ENCODE measurements around the gene ADGRE2.
"Not testable (repeated sequence)": the region's sequence is repeated elsewhere in the genome, so short reads cannot be mapped to it uniquely, and the experiment has no call there.

The ADGRE2 gene

DNA sequence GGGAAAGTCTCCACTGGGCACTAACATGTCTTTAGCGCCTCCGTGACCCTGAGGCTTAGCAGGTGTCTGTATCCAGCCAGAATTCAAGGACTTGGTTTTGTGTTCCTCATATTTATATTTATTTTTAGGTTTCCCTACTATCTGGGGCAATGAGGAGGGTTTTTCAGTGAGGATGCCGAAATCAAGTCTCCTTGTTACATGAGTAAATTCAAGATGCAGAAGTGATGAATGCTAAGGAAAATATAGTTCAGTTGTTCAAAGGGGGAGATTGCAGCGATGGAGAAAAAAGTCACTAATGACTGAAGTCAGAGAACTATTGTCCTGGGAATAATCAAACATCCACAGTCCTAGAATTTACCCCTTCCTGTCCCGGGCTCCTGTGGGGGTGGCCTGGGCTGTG lies 791 bp upstream of the ADGRE2 start:
- DNase-seq (ENCODE audit: low read depth, low spot score) = no peak

DNA sequence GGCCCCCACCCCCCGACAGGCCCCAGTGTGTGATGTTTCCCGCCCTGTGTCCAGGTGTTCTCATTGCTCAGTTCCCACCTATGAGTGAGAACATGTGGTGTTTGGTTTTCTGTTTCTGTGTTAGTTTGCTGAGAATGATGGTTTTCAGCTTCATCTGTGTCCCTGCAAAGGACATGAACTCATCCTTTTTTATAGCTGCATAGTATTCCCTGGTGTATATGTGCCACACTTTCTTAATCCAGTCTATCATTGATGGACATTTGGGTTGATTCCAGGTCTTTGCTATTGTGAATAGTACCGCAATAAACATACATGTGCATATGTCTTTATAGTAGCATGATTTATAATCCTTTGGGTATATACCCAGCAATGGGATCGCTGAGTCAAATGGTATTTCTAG lies 715 bp downstream of the ADGRE2 start:
- not testable (repeated sequence) for DNase-seq (ENCODE audit: low read depth, low spot score)

DNA sequence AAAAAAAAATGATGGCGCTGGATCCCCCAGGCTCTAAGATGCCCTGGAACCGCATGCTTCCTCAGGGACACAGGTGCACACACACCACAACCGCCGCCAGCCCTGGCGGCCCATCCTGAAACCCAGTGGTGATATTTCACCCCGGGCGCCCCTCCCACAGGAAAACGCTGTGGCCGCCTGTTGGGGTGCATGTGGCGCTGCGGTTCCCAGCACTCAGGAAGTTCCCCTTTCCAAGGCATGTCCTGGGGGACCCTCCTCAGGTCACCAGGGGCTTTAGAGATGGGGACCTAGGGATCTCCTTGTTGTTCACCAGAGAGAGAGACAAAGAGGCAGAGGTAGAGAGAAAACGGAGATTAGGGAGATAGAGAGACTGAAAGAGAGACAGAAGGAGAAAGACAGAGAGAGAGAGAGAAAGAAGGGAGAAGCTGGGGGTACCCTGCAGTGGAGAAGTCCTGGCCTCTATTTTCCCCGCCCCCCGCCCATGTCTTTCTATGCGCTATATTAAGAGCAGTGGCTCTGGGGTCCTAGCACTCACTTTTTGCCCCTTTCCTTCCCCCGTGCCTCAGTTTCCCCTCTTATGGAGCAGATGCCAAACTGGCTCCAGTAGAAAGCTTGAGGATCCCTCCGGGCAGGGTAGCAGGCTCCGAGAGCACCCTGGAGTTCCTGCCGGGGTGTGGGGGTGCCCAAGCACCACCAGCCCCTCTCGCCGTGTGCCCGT lies 2.3 kb downstream of the ADGRE2 start:
- no peak for DNase-seq (ENCODE audit: low read depth, low spot score)

DNA sequence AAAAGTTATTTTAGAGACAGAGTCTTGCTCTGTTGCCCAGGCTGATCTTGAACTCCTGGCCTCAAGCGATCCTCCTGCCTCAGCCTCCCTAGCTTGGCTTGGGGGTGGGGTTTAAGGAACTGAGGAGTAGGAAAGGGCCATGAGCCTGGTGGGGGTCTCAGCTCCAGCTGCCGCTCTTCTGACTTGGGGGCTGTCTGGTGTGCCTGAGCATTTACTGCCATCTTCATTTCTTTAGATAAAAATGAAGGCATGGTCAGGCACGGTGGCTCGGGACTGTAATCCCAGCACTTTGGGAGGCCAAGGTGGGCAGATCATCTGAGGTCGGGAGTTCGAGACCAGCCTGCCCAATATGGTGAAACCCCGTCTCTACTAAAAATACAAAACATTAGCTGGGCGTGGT lies 3.0 kb downstream of the ADGRE2 start:
- DNase-seq (ENCODE audit: low read depth, low spot score) = not testable (repeated sequence)

DNA sequence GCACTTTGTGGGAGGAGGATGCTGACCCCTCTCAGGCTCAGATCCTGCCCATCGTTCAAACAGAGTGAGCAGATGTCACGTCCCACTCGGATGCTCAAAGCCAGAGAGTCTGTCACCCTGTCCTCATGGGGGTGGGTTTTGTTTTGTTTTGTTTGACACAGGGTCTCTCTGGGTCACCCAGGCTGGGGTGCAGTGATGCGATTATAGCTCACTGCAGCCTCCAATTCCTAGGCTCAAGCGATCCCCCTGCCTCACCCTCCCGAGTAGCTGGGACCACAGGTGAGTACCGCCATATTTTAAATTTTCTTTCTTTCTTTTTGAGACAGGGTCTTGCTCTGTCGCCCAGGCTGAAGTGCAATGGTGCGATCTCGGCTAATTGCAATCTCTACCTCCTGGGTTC lies 4.0 kb downstream of the ADGRE2 start:
- DNase-seq (ENCODE audit: low read depth, low spot score) = no peak

DNA sequence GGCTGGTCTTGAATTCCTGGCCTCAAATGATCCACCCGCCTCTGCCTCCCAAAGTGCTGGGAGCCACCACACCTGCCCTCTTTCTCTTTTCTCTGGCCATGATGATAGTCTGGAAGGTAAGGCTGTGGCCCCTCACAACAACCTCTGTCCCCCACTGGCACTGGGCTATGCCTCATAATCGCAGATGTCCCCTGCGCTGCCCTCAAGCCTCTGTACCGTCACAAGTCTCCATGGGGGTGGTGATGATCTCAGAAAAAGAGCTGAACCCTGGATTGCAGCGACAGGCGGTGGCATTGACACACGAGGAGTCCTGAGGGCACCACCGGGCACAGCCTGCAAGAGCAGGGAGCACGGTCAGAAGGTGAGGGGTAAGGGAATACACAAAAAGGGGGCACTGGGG lies 4.6 kb downstream of the ADGRE2 start:
- not testable (repeated sequence) for DNase-seq (ENCODE audit: low read depth, low spot score)

DNA sequence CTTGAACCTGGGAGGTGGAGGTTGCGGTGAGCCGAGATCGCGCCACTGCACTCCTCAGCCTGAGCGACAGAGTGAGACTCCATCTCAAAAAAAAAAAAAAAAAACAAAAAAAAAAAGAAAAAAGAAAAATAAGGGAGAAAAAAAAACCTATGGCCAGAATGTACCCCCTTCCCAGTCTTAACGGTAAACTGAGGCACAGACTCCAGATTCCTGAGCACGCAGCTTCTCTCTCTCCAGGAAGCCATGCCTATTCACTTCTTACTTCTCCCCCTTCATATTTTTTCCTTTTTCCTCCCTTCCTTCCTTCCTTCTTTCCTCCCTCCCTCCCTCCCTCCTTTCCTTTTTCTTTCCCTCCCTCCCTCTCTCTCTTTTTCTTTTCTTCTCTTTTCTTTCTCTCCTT lies 5.4 kb downstream of the ADGRE2 start:
- no peak for DNase-seq (ENCODE audit: low read depth, low spot score)

DNA sequence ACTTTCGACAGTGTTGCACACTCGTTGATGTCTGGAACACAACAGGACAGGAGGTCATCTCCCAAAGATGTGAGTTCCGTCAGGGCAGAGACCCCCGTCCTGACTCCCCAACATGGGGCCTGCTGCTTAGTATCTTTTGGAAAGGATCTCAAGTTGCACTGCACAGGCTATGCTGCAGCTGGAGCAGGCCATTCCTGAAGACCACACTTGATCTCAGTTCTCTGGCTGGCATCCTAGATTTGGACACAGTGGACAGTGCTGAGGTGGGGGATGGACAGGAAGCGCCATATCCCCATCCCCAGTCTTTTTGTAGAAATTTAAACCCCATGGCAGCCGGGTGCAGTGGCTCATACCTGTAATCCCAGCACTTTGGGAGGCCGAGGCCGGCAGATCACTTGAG lies 5.9 kb downstream of the ADGRE2 start:
- no peak for DNase-seq (ENCODE audit: low read depth, low spot score)

DNA sequence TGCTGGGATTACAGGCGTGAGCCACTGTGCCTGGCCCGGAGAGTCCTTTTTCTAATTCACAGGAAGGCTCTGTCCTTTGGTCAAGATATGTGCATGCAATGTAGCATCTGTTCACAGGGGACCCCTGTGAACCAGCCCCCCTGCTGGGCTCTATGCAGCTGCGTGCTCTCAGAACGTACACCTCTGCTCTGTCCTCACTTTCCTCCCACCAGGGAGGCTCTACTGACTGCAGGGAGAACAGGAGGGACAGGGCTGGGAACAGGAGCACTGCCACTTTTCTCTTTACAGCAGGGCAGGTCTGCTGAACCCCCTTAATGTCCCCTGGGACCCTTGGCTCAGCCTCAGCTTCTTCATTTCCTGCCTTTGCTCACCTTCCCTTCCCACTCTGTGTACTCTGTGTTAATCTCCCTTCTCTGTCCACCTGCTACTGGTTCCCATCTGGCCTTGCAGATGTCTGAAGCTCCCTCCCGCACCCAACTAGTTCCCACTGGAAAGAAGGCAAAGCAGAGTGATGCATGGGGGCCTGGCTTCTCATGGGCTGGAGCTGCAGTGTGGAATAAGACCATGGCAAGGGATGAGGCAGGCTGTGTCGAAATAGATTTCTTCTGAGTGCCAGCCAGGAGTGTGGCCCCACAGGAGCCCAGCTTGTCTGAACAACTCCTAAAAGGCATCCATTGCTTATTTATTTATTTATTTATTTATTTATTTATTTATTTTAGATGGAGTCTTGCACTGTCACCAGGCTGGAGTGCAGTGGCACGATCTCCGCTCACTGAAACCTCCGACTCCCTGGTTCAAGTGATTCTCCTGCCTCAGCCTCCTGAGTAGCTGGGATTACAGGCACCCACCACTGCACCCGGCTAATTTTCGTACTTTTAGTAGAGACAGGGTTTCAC lies 7.2 kb downstream of the ADGRE2 start:
- DNase-seq (ENCODE audit: low read depth, low spot score) = no peak

DNA sequence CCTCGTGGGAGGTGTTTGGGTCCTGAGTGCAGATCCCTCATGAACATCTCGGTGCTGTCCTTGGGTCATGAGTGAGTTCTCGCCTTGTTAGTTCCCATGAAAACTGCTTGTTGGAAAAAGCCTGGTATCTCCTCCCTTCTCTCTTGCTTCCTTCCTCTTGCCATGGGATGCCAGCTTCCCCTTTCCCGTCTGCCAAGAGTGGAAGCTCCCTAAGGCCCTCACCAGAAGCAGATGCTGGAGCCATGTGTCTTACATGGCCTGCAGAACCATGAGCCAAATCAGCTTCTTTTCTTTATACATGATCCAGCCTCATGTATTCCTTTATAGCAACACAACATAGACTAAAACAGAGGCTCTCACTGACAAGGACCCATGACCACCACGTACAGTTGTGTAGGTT lies 8.2 kb downstream of the ADGRE2 start:
- no peak for DNase-seq (ENCODE audit: low read depth, low spot score)

DNA sequence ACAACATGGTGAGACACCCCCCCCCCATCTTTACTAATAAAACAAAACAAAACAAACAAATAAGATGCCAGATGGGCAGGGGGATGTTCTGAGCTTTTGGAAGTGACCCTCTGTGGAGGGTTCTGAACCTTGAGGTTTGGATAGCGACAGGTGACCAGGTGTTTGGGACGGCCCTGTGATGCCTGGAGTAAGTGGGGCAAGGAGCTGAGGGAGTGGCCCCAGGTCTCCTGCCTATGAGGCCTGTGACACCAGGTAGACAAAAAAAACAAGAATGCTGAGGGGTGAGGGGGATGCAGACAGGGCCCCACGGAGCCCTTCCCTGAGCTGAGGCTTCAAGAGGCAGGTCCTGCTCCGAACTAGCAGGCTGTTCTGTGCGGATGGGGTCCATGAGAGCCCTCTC lies 9.2 kb downstream of the ADGRE2 start:
- DNase-seq (ENCODE audit: low read depth, low spot score) = no peak

DNA sequence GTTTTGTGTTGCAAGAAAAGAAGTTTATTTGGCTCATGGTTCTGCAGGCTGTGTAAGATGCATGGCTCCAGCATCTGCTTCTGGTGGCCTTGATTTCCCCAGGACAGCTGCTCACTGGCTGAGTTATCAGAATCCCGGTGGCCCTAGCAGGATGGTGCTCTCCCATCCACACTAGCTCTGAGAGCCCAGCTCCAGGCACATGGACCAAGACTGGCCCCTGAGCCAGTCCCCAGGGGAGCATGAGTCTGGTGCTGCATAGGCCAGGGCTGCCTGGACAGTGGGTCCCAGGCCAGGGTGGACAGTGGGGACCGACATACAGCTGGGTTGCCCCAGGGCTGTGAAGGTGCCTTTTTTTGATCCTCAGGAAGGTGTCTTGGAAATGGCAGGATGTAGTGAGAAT lies 10.4 kb downstream of the ADGRE2 start:
- DNase-seq (ENCODE audit: low read depth, low spot score) = no peak

DNA sequence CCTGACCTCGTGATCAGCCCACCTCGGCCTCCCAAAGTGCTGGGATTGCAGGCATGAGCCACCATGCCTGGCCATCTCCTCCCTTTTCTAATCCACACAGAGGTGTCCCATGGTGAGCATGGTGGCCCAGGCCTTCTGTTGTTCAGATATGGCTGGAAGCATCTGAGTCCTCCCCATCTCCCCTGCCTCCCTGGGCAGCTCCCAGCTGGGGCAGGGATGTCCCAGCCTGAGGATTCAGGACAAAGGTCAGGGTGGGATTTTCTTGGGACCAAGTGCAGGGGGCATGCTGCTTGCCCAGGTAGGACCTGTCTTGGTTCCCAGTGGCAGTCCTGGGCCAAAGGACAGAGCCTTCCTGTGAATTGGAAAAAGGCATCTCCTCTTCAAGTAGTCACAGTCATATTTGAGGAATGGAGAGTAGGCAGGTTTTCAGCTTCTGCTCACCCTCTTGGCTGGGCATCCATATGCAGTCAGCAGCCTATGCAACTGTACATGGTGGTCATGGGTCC lies 10.8 kb downstream of the ADGRE2 start:
- DNase-seq (ENCODE audit: low read depth, low spot score) = no peak

DNA sequence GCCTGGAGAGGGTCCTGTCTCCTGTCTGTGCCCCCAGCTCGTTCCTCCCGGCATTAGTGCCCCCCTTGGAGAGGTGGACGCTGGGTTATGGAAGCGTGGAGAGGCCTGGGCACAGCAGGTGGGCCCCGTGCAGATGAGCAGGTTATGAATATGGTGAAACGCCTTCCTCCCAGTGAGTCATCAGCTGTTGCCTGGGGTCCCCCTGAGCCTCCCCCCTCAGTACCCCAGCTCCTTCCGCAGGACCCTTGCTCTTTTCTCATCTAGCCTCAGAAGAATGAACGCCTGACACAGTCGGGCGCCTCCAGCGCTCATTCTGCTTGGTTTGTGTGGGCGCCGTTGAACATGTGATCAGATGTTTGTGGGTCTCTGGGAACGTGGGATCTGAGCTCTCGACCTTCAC lies 12.5 kb downstream of the ADGRE2 start:
- DNase-seq (ENCODE audit: low read depth, low spot score) = not testable (repeated sequence)

DNA sequence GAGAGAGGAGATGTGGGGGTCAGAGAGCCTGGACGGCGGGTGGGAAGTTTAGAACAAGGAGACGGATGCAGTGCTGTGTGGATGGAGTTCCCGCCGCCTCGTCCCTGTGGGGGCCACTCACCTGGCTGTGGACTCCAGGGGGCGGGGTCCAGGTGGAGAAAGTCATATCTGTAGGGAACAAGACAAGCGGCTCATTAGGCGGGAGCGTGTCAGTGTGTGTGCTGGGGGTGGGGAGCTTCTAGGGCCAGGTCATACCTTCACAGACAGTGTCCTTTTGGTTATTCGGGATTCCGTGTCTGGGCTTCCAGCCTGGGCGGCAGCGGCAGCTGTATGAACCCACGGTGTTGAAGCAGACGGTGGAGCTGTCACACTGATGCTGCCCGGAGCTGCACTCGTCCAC lies 13.0 kb downstream of the ADGRE2 start:
- DNase-seq (ENCODE audit: low read depth, low spot score) = not testable (repeated sequence)

DNA sequence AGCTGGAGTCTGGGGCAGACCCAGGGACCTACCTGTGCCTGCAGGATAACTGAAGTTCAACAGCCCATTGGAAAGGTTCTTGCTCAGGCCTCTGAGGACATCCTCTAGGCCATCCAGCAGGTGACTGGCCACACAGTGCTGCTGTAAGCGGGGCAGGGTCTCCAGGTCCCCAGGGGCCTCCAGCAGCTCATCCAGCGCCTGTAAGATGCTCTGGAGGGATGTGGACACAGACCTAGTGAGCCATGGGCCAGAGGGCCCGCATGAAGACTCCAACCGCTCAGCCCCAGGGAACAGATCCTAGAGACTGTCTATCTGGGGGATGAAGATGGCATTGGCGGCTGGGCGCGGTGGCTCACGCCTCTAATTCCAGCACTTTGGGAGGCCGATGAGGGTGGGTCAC lies 14.0 kb downstream of the ADGRE2 start:
- no peak for DNase-seq (ENCODE audit: low read depth, low spot score)

DNA sequence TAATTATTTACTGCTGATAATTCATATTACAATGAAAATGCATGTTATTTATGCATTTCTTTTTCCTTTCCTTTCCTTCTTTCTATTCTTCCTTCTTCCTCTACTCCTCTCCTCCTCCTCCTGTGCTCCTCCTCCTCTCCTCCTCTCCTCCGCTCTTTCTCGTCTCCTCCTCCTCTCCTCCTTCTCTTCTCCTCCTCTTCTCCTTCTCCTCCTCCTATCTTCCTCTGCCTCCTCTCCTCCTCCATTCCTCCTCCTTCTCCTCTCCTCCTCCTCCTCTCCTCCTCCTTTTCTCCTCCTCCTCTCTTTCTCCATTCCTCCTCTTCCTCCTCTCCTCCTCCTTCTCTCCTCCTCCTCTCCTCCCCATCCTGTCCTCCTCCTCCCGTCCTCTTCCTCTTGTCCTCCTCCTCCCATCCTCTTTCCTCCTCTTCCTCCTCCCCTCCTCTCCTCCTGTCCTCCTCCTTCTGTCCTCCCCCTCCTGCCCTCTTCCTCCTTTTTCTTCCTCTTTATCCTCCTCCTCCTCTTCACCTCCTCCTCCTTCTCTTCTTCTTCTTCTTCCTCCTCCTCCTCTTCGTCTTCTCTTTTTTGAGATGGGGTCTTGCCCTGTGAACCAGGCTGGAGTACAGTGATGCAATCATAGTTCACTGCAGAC lies 14.7 kb downstream of the ADGRE2 start:
- no peak for DNase-seq (ENCODE audit: low read depth, low spot score)

DNA sequence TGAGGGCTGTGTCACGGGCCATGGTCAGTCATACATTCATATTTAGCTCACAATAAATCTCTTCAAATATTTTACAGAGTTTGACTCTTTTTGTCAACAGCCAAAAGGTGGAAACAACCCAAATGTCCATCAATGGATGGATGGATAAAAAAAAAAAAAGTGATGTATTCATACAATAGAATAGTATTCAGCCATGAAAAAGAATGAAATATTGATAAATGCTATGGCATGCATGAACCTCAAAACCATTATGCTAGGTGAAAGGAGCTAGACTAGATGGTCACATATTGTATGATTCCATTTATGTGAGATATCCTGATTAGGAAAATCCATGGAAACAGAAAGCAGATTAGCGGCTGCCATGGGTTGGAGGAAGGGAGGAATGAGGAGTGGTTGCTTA lies 16.2 kb downstream of the ADGRE2 start:
- DNase-seq (ENCODE audit: low read depth, low spot score) = no peak

DNA sequence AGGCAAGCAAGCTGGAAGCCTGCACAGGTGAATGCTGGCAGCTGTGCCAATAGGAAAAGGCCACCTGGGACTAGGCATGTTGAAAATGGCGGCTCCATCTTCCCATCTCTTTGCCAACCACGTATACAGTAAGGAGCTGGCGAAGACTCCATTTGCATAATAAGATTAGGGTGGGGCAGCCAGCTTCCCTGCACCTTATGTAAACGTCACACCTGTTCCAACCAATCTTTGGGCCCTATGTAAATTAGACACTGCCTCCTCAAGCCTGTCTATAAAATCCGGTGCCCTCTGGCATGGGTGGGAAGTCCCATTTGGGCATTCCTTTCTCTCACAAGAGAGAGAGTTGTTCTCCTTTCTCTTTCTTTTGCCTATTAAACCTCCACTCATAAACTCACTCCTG lies 16.8 kb downstream of the ADGRE2 start:
- no peak for DNase-seq (ENCODE audit: low read depth, low spot score)

DNA sequence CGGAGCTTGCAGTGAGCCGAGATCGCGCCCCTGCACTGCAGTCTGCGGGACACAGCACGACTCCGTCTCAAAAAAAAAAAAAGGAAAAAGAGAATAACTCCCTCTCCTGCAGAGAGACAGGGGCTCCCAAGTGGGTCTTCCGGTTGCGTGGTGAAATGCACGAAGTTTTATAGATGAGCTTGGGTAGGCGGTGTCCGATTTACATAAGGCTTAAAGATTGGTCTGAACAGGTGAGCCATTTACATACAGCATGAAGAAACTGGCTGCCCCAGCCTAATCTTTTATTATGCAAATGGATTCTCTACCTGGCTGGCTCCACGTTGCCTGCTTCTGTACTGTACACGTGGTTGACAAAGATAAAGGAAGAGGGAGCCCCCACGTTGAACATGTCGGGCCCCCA lies 19.5 kb downstream of the ADGRE2 start:
- DNase-seq (ENCODE audit: low read depth, low spot score) = no peak

DNA sequence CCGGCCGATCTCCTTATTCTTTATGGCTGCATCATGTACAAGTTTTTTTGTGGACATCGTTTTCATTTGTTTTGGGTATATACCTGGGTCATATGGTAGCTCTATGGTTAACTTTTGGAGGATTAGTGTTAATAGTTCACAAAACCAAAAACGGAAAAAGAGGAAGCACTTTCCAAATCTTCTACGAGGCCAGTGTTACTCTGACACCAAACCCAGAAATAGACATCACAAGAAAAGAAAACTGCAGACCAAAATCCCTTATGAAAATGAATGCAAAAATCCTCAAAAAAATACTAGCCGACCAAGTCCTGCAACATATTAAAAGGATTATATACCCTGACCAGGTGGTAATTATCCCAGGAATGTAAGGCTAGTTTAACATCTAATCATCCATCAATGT lies 29.8 kb downstream of the ADGRE2 start:
- no peak for DNase-seq (ENCODE audit: low read depth, low spot score)

DNA sequence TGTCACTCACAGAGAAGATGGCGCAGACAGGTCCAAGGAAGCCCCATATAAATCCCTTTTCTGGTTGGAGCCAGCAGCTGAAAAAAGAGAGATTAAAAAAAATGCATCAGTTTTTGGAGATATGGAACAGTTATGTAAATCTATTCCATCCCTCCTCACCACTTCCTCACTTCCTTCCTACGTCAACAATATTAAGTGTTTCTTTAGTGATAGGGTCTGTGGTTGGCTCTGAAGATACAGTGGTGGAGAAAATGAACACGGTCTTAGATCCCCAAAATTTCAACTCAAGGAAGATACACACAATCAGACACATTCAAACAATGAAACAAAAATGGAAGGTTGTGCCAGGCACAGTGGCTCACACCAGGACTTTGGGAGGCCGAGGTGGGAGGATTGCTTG lies 31.5 kb downstream of the ADGRE2 start:
- no peak for DNase-seq (ENCODE audit: low read depth, low spot score)

All from activated CD4-positive, CD25-positive, alpha-beta regulatory T cell treated with anti-CD3 and anti-CD28 coated beads, Interleukin-2, amount 50 U/mL, for 16 hours (primary cell).